ENCODE measurements around the gene RFFL.

The RFFL gene

DNA sequence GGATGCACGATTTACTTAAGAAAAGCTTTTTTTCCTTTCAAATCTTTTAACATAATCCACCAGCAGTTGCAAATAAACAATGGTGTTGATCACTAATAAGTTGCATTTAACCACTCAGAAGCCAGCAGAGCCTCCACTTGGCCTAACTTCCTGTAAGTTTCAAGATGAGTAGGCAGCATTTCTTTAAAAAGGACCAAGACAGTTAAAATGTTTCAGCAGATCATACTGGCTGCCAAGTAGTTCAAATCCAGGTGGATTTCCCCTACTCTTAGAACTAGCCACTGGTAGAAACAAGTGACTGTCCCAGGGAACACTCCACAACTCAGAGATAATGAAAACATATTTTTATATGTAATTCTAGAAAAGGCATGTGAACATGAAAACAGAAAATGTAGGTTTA lies 17.0 kb upstream of the RFFL start:
- FAIRE-seq = no peak

DNA sequence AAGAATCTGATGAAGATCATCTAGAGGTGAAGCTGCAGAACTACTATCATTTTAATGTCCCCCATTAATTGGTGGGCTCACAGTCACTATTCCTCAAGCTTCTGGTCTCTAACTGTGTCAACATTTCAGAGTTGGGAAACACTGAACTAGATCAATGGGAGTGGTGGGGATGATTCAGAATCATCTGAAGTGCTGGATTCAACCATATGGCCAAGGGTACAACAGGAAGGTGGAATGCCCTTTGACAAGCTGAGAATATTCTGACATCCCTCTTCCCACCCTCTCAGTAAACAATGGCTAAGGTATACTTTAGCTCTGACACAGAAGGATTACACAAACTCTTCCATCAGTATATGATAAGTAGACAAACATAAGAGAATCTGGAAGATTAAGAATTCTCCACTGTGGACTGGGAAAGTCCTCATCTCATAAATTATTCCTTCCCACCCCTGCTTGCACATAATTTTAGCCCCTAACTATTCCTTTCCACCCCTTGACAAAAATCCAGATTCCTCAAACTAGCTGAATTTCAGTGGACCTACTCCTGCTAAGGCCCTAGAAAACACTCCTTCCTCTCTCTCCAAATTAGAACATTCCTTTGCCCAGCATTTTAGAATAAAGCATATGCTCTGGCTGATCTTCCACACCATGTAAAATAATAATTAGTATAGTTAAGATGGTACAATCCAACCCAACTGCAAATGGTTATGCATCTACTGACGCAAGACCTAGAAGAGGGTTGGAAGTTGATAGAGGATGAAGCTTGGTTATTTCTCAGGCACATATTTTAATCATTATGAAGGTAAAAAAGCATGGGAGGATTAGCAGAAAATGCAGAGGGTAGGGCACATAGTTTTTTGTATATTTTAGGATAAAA lies 16.3 kb upstream of the RFFL start:
- FAIRE-seq = no peak

DNA sequence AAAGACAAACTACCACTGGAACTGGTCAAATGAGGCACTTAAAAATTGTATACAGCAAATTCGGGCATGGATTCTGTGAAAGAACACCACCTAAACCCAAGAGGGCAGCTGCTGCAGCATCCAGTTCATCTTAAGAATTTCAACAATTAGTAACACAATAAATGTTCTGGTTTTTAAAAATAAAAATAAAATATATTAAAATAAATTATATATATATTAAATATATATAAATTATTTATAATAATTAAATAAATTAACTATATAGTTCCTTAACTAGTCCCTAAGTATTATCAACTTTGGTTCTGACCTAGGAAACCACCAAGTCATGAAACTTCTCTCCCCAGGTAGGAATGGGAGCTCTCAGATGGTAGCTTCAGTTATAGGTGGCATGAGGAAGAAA lies 13.4 kb upstream of the RFFL start:
- no peak for FAIRE-seq

DNA sequence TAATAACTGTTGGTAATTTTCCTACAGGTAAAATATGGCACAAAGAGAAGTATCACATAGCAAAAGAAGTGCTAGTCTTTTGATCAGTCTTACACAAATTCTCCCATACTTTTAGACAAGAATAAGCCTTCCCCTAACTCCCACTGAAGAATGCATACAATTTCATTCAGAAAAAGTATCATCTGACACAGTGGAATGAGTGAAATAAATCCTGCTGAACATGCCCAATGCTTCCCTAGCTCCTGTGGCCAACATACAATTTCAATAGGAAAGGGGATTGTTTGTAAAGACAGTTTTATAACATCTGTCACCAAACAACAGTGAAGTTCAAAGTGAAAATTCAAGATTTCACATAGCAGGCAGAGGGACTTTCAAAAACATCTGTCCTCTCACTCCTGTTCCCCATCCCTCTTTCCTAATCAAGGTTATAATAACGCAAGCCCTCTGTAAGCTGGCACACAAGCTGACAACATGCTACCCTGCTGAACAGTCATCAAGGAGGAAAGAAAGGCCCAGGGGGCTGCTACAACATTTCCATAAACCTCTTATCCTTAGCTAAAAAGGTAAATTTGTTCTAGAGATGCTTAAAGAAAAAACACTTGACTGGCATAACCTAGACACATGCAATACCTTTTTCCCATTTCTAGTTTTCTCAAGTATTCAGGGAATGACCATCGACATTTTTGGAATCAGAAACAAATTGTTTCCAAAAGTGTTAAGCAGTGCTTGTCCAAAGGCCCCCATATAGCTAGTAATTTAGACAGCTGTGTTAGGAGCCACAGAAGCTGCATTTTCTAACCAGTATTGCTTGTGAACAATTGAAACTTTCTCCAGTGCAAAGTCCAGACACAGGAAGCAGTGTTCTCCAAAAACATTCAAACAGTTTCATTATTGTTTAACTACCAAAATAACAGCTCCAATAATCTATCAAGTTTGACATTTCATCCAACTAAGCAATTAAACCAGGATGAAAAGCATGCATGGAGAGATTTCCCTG lies 11.5 kb upstream of the RFFL start:
- FAIRE-seq = no peak

DNA sequence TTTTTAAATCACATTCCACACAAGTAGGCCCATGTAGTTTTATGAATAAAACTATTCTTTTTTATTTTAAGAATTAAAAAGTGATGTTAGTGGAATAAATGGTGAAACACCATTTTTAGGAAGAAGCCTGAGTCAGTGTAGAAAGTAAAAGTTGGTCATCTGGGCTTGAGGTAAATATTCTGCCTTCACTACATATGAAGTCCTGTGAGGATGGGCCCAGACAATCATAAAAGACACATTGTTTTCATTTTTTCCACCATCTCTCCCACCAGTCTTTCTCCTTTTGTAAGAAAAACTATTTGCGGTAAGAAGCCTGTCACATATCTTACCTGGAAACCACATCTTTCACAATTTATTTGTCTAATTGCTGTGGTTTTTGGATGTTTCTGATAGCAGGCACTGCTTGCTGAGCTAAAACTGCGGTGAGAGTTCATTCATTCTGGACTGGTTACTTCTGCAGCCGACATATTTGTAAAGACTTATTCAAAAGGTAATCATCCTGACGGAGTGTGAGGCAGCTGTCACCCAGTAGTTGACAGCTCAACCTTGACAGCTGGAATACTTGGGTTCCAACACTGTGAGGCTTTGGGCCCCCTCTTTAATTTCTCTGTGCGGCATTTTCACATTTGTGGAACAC lies 10.6 kb upstream of the RFFL start:
- FAIRE-seq = no peak

DNA sequence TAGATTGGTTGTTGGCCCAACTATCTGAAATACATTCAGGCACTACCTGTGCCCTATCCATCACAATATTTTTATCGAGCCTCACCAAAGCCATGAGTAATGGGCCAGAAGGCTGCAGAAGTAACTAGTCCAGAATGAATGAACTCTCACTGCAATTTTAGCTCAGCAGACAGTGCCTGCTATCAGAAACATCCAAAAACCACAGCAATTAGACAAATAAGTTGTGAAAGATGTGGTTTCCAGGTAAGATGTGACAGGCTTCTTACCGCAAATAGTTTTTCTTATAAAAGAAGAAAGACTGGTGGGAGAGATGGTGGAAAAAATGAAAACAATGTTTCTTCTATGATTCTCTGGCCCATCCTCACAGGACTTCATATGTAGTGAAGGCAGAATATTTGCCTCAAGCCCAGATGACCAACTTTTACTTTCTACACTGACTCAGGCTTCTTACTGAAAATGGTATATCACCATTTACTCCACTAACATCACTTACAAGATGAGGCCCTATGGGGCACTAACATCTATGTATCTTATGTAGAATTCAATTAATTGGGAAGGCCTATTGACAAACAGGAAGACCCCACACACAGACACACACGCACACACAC lies 9.8 kb upstream of the RFFL start:
- no peak for FAIRE-seq

DNA sequence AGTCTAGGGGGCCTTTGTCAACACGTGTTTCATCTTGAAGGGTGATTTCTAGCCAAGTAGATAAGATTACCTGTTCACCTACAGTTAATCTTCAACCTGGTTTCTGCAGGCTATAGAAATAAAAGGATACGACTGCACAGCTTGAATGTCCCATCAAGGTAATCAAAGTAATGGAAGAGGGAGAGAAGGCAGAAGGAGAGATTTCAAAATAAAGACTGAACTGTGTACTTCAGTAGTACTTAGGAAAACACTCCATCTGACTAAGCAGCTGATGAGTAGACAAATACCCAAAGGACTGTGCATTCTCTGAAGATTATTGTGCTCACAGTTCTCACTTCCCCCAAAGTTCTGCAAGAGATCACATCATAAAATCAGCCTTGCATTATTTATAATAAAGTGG lies 5.8 kb upstream of the RFFL start:
- no peak for FAIRE-seq

DNA sequence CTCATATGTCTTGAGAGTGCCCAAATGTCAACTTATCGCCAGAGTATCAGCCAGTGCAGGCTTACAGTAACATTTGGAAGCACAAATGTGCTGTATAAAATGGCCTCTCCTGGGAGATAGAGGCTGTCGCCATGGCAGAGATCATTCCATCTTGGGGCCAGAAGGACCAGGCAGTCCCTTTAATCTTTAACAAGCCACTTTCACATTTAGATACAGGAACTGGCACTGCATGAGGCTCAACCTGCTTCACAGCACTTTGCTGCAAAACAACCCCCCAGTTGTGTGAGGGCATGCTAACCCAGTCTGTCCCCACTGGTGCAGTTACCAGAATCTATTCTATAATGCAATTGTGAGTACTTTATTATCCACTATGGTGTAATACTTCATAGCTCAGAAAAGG lies 4.7 kb upstream of the RFFL start:
- no peak for FAIRE-seq

DNA sequence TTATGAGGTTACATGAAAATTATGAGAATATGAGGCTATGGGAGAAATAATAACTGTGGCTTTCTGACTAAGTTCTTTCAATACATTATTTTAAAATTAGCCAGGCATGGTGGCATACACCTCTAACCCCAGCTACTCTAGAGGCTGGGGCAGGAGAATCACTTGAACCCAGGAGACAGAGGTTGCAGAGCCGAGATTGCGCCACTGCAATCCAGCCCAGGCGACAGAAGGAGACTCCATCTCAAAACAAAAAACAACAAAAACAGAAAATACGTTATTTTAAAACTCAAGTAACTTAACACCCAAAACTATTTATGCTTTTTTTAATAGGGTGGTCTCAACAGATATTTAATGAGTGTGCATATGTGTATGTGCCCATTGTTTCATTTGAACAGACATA lies 2.4 kb upstream of the RFFL start:
- no peak for FAIRE-seq

DNA sequence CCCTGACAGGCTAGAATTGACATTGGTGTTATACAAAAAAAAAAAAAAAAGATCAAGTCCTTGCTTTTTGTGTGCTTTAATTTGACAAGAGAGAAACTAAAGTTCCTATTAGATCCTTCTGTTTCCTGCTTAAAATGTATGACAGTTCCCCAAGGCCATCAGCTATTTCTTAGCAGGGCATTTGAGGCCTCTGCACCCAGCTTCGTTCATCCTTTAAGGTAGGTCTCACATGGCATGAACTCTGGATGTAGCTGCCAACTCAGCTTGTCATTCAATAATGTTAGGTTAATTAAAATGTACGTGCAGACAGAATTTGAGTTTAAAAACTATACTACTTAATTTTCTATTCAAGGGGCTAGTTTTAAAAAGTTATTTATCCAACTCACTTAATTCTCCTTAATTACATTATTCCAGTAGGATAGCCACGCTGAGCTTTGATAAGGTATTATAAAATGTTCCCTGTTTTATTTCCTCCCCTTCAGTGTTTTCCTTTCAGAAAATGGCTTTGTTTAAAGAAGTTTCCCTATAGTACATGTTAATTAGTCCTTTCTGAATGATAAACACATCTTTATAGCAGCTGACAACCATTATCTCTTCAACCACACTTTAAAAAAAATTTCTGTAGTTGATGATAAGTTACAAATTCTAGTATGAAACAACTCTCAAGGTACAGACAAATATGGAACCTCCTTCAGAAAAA lies 1.2 kb upstream of the RFFL start:
- FAIRE-seq = no peak

DNA sequence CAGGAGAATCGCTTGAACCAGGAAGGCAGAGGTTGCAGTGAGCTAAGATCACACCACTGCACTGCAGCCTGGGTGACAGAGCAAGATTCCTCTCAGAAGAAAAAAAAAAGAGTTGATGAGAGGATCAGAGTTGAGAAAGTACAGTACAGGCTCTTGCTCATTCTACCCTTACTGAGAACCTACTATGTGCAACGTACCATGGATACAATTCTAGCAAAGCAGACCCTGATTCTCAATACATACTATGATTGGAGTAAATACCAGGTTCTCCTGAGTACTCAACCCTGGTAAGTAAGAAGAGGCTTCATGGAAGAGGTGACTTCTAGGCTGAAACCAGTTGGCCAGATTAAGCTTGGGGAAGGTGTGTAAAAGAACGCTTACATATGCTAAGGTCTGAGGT lies 1.2 kb downstream of the RFFL start:
- no peak for FAIRE-seq

DNA sequence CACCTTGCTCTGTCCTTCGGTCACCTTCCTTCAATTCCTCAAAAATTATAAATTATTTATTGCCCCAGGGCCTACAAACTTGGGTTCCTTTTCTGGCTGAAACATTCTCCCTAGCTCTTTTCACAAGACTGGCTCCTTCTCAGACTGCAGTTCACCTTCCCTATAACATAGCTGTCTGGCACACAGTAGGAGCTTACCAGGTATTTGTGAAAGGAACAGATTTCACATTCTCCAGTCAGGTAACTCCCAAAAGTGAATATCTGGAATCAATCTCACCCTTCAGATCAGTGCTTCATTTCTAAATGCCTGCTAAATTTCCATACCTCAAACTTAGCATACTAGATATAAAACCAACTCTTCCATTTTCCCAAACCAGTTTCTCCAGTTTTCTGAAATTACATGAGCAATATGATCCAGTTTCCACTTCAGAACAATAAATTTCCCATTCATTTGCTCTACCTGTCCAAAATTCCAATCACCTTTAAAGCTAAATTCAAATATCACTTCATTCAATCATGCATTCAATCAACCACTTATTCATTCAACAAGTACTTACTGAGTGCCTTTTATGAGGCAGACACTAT lies 6.1 kb downstream of the RFFL start:
- no peak for FAIRE-seq

DNA sequence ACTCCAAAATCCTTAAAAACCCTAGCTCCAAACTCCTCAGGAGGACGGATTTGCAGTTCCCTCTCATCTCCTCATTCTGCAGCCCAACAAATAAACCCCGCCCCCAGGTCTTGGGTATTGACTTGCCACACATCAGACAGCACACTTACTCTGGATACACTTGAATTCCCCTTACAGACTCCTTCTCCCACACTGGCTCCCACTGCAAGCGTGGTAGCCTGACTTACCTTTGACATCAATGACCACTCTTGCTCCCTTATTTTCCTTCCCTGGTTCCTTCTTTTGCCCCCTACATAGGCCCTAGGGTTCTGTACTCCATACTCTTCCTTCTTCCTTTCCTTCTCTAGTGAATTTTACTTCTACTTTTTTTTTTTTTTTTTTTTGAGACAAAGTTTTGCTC lies 7.5 kb downstream of the RFFL start:
- FAIRE-seq = no peak

DNA sequence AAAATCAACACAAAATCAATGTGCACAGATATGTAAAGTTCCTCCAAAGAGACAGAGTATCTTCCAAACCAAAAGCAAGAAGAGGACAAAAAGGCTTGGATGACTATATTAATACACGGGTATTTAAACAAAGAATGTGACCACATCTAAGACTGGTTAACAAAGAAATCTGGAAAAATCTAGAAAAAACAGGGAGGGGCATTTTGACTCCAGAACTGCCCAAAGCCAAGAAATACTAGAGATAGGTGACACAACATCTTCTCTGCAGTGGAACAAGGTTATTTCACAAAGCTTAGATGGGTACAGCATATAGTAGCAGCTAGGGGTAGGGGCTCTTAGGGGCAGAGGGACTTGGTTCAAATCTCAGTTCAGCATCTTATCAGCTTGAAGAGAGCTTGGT lies 10.3 kb downstream of the RFFL start:
- FAIRE-seq = no peak

DNA sequence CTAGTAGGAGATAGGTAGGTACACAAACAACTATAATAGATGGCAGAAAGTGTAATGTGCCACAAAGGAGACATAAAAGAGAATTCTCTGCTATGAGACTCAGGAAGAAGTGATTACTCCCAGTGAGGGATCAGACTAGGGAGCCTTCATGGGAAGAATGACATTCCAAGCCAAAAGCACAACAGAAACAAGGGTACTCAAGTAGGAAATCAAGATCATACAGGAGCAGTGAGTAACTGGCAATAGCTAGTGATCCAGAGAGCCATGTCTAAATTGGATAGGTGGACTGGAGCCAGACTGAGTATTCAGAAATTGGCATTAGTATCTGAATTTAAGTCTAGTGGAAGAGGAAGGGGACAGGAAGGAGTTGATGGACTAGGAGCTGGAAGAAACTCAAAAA lies 10.7 kb downstream of the RFFL start:
- FAIRE-seq = no peak

DNA sequence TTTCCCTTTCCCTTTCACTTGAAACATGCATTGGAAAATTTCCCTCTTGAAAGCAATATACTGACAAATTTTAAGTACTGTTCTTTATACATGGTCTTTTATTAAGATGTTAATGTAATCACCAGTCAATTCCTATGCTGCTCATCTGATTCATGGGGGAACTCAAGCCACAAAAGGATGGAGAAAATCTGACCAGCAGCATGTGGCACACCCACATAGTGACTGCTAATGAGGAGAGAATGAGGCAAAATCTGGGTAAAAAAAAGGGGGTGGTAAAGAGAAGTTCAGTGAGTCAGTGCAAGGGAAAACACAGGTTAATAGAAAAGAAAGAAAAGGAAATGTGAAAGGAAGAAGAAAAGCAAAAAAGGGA lies 11.3 kb downstream of the RFFL start:
- FAIRE-seq = no peak

DNA sequence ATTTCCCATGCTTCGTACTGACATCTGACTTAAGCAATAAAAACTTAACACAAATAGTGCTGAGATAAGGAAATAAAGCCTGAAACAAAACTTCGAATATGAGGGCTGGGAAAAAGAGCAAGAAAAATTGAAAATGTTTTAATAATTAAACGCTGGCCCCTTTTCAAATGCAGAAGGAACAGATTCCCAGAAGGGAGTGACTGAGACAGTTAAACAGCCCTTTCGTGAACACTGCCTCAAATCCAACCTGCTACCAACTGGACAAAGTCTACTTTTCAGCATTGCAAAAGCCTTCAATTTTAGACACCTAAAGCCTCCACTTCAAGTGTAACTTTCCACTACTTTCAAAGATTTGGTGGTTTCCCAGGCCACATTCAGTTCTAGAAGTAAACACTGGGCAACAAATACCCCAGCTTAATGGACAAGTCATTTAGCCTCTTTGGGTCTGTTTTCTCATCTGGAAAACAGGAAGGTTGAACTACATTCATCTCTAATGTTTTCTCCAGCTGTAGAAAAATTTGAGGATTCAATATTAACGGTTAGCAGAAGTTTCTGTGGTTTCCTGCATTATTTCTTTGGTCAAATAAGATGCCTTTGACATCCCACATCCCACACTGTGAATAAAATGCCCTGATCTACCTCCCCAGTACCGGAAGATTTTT lies 11.8 kb downstream of the RFFL start:
- no peak for FAIRE-seq

DNA sequence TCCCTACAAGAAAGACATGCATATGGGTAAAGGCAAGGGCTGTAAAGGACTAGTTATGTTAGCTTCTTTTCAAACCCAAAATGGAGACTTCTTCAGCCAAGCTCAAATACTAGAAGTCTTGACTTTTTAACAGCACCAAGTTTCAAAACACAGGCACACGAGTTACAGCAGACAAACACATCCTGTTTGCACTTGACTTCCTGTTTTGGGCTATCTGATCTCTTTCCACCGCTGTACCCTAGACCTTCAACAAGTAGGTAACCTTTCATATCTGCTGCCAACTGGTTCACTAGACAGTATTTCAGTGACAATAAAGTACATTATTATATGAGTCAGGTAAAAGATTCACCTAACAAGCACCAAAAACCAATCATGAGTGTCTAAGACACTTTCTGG lies 12.3 kb downstream of the RFFL start:
- FAIRE-seq = no peak

DNA sequence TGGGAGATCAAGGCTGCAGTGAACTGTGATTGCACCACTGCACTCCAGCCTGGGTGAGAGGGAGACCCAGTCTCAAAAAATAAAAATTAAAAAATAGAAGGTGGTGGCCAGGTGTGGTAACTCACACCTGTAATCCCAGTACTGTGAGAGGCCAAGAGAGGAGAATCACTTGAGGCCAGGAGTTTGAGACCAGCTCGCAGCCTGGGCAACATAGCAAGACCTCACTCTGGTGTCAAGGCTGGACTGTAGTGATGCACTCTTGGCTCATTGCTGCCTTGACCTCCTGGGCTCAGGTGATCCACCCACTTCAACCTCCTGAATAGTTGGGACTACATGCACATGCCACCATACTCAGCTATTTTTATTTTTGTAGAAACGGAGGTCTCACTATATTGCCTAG lies 13.3 kb downstream of the RFFL start:
- FAIRE-seq = no peak

DNA sequence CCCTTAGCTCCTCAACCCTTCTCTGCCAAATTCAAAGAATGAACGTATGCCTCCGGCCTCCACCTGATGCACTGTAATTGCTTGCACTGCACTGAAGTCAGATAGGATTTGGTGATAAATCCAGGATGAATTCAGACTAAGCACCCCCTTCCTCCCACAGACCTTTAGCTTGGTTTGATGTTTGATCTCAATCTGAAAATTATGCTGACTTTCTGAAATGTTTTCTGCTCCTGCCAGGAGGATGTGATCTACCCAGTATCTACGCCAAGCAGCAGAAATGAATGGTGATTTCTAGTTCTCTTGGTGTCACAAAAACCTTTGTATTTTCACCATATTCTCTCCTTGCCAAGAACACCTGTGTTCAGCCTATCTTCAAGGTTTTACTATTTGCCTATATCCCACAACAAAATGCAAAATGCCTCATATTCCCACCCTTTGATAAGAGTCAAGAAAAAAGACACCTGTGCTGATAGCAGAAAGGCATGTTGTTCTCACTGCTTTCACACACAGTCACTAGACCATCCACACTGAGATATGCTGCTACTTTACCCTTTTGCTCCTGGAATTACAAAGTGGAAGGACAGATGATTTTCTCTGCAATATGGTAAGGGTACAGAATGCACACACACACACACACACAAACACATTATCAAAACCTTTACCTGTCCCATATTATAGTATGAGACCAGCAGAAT lies 14.7 kb downstream of the RFFL start:
- no peak for FAIRE-seq

DNA sequence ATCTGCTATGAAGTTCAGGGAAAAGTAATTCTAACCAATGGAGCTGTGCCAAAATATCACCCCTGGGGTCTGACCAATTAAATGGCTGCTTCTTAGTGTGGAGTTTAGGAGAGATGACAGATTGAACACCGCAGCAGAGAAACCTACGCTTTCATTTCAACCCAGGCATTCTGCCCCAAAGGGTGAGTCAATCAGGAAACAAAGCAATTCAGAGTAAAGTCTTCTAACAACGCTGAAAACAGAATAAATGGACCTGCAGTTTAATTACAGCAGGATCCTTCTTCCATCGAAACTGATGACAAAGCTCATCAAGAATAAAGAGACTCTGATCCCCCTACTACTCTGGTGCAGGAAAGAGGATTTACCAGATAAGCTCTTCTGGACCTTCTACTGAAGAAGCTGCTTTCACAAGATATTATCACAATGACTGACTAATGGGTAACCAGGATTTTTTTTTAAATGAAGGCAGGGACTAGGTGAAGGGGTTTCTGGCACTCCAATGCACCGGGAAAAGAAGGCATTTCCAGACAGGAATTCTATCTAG lies 16.7 kb downstream of the RFFL start:
- FAIRE-seq = no peak
